Hepatocyte (in vitro differentiated cells): ENCODE measurements around the gene TRIM3. TPM values are rescaled to one million over a fixed set of nuclear protein-coding genes. Genes with fewer than 3 reads are reported as not detected.

Experiments
- DNase-seq: peaks from one replicate; pipeline ENCODE4 v3.0.0-alpha.2; 2016; ENCODE audit warnings: low spot score
- H2AFZ ChIP-seq: fragments of 200-600 bp; sonication (generic); 2 replicates; pipeline ENCODE4 v1.6.0; 2016; ENCODE audit warnings: antibody characterized with exemption, mild to moderate bottlenecking
- H3K27ac ChIP-seq: fragments of 200-600 bp; sonication (generic); 2 replicates; pipeline ENCODE4 v1.5.1; 2016; ENCODE audit warnings: mild to moderate bottlenecking
- H3K27me3 ChIP-seq: fragments of 200-600 bp; sonication (generic); 2 replicates; pipeline ENCODE4 v1.6.1; 2016
- H3K36me3 ChIP-seq: fragments of 200-600 bp; sonication (generic); replicated peaks from 2 replicates; pipeline ENCODE4 v1.5.1; 2016; ENCODE audit warnings: low read depth; ENCODE audit not compliant: insufficient read depth
- H3K4me1 ChIP-seq: fragments of 200-600 bp; sonication (generic); 2 replicates; pipeline ENCODE4 v1.5.1; 2016; ENCODE audit warnings: mild to moderate bottlenecking, moderate library complexity; ENCODE audit not compliant: insufficient read depth
- H3K4me2 ChIP-seq: fragments of 200-600 bp; sonication (generic); 2 replicates; pipeline ENCODE4 v1.6.0; 2016
- H3K4me3 ChIP-seq: fragments of 200-600 bp; sonication (generic); 2 replicates; pipeline ENCODE4 v1.5.1; 2016; ENCODE audit warnings: mild to moderate bottlenecking
- H3K79me2 ChIP-seq: fragments of 200-600 bp; sonication (generic); 2 replicates; pipeline ENCODE4 v1.6.0; 2017; ENCODE audit warnings: mild to moderate bottlenecking
- H3K9me2 ChIP-seq: fragments of 200-600 bp; sonication (generic); replicated peaks from 2 replicates; pipeline ENCODE4 v1.6.0; 2017; ENCODE audit warnings: mild to moderate bottlenecking; ENCODE audit not compliant: insufficient read depth
- H3K9me3 ChIP-seq: fragments of 200-600 bp; sonication (generic); 2 replicates; pipeline ENCODE4 v1.5.1; 2016; ENCODE audit warnings: low read depth, mild to moderate bottlenecking
- H4K20me1 ChIP-seq: fragments of 200-600 bp; sonication (generic); 2 replicates; pipeline ENCODE4 v1.6.0; 2016; ENCODE audit warnings: mild to moderate bottlenecking; ENCODE audit not compliant: insufficient read depth, poor library complexity, severe bottlenecking
- CTCF ChIP-seq: fragments of 200-600 bp; sonication (generic); IDR thresholded peaks from 2 replicates; pipeline ENCODE4 v1.5.1; 2016; ENCODE audit warnings: antibody characterized with exemption, mild to moderate bottlenecking; ENCODE audit not compliant: poor library complexity
- EZH2 ChIP-seq: fragments of 200-600 bp; sonication (generic); IDR thresholded peaks from 2 replicates; pipeline ENCODE4 v1.6.1; 2016; ENCODE audit warnings: antibody characterized with exemption, mild to moderate bottlenecking, borderline replicate concordance
- EZH2phosphoT487 ChIP-seq: fragments of 200-600 bp; sonication (generic); IDR thresholded peaks from one replicate; pipeline ENCODE4 v1.6.1; 2018; ENCODE audit warnings: antibody characterized with exemption, mild to moderate bottlenecking, low read depth, moderate library complexity; ENCODE audit not compliant: unreplicated experiment, severe bottlenecking
- WGBS: methylation state at CpG from one replicate; pipeline ENCODE4 v1.1.6; 2016; ENCODE audit warnings: low lambda C conversion rate; ENCODE audit errors: missing lambda C conversion rate; 5-methylcytosine and 5-hydroxymethylcytosine counted together
- polyA plus RNA-seq: library from polyadenylated mRNA; unstranded; fragments of >200 nt; fragmentation: Nextera tagmentation; extraction: Ambion mirVana; gene quantifications from 2 replicates; pipeline ENCODE4 v1.2.1, GENCODE V29; 2016
- total RNA-seq: library from RNA; depleted of rRNA; stranded (reverse); fragments of >200 nt; gene quantifications from 2 replicates; pipeline ENCODE4 v1.2.3, GENCODE V29; 2014

Gene TRIM3
- total and polyA plus RNA-seq, 2 experiments from 2014 or later, result 26.2 to 35.5 TPM

- peaks cover 30% of the 10 kb centered on the region for H3K4me1 ChIP-seq
- H3K9me2 ChIP-seq, result no peaks in the 10 kb centered on the region
- no peak for TF ChIP-seq EZH2phosphoT487
- no peak for TF ChIP-seq EZH2
- TF ChIP-seq CTCF, result no peak
- no peaks in the 10 kb centered on the region for H3K9me3 ChIP-seq
- WGBS, result 75% methylated on average over 5 of the region's 5 CpGs
- H3K79me2 ChIP-seq, result peaks cover 41% of the 10 kb centered on the region
- no peak overlapping the region for H3K4me3 ChIP-seq
- H3K27ac ChIP-seq, result peak overlapping the region; percentile 94
- no peaks in the 10 kb centered on the region for H3K27me3 ChIP-seq
- DNase-seq, result no peak
- H3K4me2 ChIP-seq, result no peak overlapping the region
- no peaks in the 10 kb centered on the region for H3K36me3 ChIP-seq
- H2AFZ ChIP-seq, result no peak overlapping the region
- H4K20me1 ChIP-seq, result no peaks in the 10 kb centered on the region
Measured at GRCh38 chr11:6475936-6476335, 2.2 kb upstream of the TRIM3 start.

GRCh38 chr11:6474806-6475500, 1.2 kb upstream of the TRIM3 start:
- Histone ChIP-seq H3K9me2 (no peaks in the 10 kb centered on the region), H3K27ac (peak overlapping the region; percentile 94), H3K9me3 (no peaks in the 10 kb centered on the region), H3K4me1 (peaks cover 26% of the 10 kb centered on the region), H3K79me2 (peaks cover 41% of the 10 kb centered on the region), H3K36me3 (no peaks in the 10 kb centered on the region), H3K4me3 (peak overlapping the region; percentile 18), H3K27me3 (no peaks in the 10 kb centered on the region), H2AFZ (peak overlapping the region; percentile 40), H3K4me2 (peak overlapping the region; percentile 89), H4K20me1 (no peaks in the 10 kb centered on the region)
- WGBS, result 79% methylated on average over 3 of the region's 3 CpGs
- TF ChIP-seq EZH2phosphoT487, result no peak
- TF ChIP-seq EZH2, result no peak
- TF ChIP-seq CTCF, result no peak
- no peak for DNase-seq

GRCh38 chr11:6474413-6474792, 662 bp upstream of the TRIM3 start:
- Histone ChIP-seq H3K27me3 (no peaks in the 10 kb centered on the region), H3K9me3 (no peaks in the 10 kb centered on the region), H3K36me3 (no peaks in the 10 kb centered on the region), H2AFZ (peak overlapping the region; percentile 40), H3K4me2 (peak overlapping the region; percentile 89), H3K4me3 (peak overlapping the region; percentile 18), H3K27ac (peak overlapping the region; percentile 94), H3K9me2 (no peaks in the 10 kb centered on the region), H3K79me2 (peaks cover 39% of the 10 kb centered on the region), H4K20me1 (no peaks in the 10 kb centered on the region), H3K4me1 (peaks cover 30% of the 10 kb centered on the region)
- DNase-seq, result no peak
- TF ChIP-seq CTCF (no peak), EZH2 (no peak), EZH2phosphoT487 (no peak)
- WGBS, result 33% methylated on average over 7 of the region's 7 CpGs
